Activated naive CD8-positive, alpha-beta T cell treated with anti-CD3 and anti-CD28 coated beads for 36 hours (primary cell): ENCODE results near the gene HK2. TPM values are rescaled to one million over a fixed set of nuclear protein-coding genes. Genes with fewer than 3 reads are reported as not detected.

Experiments
- DNase-seq: peaks from one replicate; pipeline ENCODE4 v3.0.0; 2021
- H3K27ac Mint-ChIP-seq: one replicate; pipeline ENCODE4 v1.8.0; 2022; ENCODE audit warnings: mild to moderate bottlenecking, moderate library complexity, mixed read lengths
- H3K27me3 Mint-ChIP-seq: one replicate; pipeline ENCODE4 v1.8.0; 2022; ENCODE audit warnings: mild to moderate bottlenecking, mixed read lengths
- H3K36me3 Mint-ChIP-seq: one replicate; pipeline ENCODE4 v1.8.0; 2021; ENCODE audit warnings: mild to moderate bottlenecking, mixed read lengths
- H3K4me1 Mint-ChIP-seq: one replicate; pipeline ENCODE4 v1.8.0; 2021; ENCODE audit warnings: mixed read lengths
- H3K4me3 Mint-ChIP-seq: one replicate; pipeline ENCODE4 v1.8.0; 2022; ENCODE audit warnings: mild to moderate bottlenecking, moderate library complexity, mixed read lengths
- H3K9me3 Mint-ChIP-seq: one replicate; pipeline ENCODE4 v1.8.0; 2022; ENCODE audit warnings: mixed read lengths
- total RNA-seq, 2 experiments: library from RNA; stranded (reverse); gene quantifications; one replicate each; pipeline ENCODE4 v1.2.3, GENCODE V29; 2021

HK2 gene
- total RNA-seq, 2 experiments from 2014 or later, result 101 to 102 TPM

DNA sequence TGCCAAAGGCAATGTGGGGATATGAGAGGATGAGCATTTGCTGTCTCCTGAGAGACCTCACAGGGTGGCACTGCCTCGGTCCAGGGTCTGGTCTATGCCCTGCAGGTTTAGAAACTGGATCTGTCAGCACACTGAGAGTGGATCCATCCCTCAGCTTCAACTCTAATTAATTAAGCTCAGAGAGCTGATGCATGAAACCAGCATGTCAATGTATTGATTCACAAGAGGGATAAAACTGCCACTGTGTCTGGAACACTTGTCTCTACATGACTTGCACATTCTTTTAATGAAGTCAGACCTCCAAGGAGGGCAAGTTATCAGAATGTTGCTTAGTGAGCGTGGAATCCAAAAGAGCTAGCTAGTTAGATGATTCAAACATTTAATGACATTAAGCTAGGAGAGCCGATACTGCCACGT is 102.1 kb downstream of the HK2 start:
- Mint-ChIP-seq H3K27me3 (no peaks in the 10 kb centered on the region), H3K4me3 (no peak overlapping the region), H3K36me3 (peaks cover 18% of the 10 kb centered on the region), H3K9me3 (peaks cover 1% of the 10 kb centered on the region), H3K27ac (no peak overlapping the region), H3K4me1 (no peaks in the 10 kb centered on the region)
- no peak for DNase-seq

DNA sequence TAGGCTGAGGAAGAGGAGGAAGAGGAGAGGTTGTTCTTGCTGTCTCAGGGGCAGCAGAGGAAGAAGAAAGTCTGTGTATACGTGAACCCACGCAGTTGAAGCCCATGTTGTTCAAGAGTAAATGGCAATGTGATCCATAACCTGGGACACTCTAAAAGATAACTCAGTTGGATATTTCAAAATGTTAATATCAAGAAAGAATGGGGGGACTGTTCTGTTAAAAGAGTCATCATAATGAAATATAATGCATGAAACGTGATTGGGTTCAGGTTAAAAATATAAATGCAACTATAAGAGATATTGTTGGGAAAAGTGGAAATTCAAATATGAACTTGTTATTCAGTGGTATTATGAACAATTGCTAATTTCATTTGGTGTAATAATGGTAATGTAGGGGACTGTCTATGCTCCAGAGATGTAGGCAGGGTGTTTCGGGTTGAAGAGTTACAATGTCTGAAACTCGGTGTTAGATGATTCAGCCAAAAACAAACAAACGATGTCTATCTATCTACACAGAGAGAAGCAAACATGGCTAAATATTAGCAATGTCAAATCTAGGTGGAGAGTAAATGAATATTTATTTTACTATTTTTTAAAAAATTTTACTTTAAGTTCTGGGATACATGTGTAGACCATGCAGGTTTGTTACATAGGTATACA is 103.4 kb downstream of the HK2 start:
- Mint-ChIP-seq H3K4me3 (no peak overlapping the region), H3K4me1 (no peaks in the 10 kb centered on the region), H3K27ac (no peak overlapping the region), H3K36me3 (peaks cover 14% of the 10 kb centered on the region), H3K27me3 (no peaks in the 10 kb centered on the region), H3K9me3 (peaks cover 1% of the 10 kb centered on the region)
- DNase-seq, result no peak

DNA sequence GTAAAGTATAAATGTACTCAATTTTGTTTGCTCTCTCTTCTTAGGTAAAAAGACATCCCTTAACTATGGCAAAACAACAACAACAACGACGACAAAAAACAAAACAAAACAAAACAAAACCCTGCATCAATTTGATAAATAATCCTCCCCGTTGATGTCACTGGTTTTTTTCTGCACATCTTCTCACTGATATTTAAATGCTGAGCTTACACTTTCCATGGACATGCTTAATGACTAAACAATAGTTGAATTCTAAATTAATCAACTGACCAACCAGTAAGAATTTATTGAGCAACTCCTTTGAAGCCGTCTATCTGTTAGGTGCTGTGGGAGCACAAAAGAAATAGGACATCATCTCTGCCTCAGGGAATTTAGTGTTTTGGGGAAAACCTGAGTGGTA is 104.3 kb downstream of the HK2 start:
- H3K4me3 Mint-ChIP-seq, result no peak overlapping the region
- no peaks in the 10 kb centered on the region for H3K27me3 Mint-ChIP-seq
- H3K9me3 Mint-ChIP-seq, result no peaks in the 10 kb centered on the region
- H3K36me3 Mint-ChIP-seq, result peaks cover 9% of the 10 kb centered on the region
- H3K4me1 Mint-ChIP-seq, result no peaks in the 10 kb centered on the region
- DNase-seq, result no peak
- no peak overlapping the region for H3K27ac Mint-ChIP-seq

DNA sequence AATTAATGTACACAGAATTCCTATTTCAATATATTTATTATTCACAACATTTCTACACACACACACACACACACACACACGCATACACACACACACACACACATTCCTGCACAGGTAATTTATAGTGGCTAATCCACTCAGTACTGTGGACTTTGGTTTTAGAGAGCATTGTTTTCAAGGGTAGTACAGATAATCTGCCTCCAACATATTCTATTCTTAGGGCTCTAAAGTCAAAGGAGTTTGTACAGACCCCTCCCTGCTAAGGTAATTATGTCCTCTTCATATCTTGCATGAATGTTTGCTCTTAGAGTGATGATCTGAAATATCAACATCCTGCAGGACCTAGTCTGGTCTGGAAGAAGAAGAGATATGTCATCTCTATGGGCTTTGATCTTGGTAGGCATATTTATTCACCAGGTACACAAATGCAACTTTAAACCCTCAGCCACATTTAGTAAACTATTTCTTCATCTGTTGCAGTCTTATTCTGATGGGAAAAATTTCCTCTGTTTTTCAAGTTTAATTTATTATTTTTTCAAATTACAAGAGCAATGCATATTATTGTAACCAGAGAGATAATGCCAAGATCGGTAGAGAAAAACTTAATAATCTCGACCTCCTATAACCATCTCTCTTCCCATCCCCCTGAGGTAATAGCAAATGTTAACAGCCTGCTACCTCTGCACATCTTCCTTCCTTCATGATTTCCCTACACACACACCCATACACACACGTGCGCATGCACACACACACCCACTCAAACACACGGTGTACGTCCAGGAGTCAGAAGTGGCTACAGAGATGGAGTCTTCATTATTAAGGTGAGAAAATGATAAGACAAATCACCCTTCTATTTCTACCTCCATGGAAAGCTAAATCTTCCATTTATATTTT is 106.2 kb downstream of the HK2 start:
- no peak overlapping the region for H3K4me3 Mint-ChIP-seq
- H3K27me3 Mint-ChIP-seq, result peaks cover 3% of the 10 kb centered on the region
- DNase-seq, result no peak
- H3K4me1 Mint-ChIP-seq, result peaks cover 5% of the 10 kb centered on the region
- peaks cover 9% of the 10 kb centered on the region for H3K36me3 Mint-ChIP-seq
- no peaks in the 10 kb centered on the region for H3K9me3 Mint-ChIP-seq
- H3K27ac Mint-ChIP-seq, result no peak overlapping the region

DNA sequence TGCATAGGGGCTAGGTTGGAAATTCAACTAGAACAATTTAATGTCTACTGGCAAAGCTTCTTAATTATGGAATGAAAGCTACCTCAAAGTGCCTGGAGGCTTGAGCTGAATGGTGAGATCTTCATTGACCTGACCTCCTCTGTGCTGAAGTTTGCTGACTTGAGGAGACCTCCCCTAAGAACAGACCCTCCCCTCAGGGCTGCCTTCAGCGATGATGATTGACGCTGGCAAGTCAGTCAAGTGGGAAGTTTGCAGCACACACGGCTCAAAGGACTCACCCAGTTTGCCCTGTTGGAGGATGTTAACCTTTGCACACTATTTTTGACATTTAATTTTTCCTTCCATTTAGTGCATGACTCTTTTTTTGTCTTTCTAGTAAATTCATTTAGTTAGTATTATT is 107.4 kb downstream of the HK2 start:
- no peak overlapping the region for H3K27ac Mint-ChIP-seq
- H3K4me3 Mint-ChIP-seq, result no peak overlapping the region
- H3K4me1 Mint-ChIP-seq, result peaks cover 12% of the 10 kb centered on the region
- no peak for DNase-seq
- no peaks in the 10 kb centered on the region for H3K9me3 Mint-ChIP-seq
- peaks cover 3% of the 10 kb centered on the region for H3K27me3 Mint-ChIP-seq
- H3K36me3 Mint-ChIP-seq, result peaks cover 9% of the 10 kb centered on the region

DNA sequence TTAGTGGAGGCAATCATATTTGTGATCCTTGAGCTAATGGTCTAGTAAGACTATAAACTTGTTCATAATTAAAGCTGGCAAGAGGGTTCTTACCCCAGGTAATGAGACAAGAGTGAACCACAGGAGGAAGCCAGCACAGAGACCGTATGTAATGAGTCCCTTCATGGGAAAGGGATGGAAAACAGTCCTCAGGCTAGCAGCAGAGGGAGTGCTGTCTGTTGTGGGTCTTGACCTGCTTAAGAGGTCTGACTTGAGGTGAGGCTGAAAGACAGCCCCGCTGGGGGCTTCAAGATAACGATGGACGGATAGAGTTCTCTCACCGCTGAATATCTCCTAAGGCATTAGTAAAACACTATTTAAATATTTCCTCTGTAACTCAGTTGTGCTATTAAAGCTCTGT is 108.3 kb downstream of the HK2 start:
- Mint-ChIP-seq H3K27ac (no peak overlapping the region), H3K9me3 (no peaks in the 10 kb centered on the region)

More for the DNA sequence above, 108.3 kb downstream of the HK2 start:
- Mint-ChIP-seq H3K36me3 (peaks cover 6% of the 10 kb centered on the region), H3K4me3 (no peak overlapping the region), H3K27me3 (peaks cover 3% of the 10 kb centered on the region), H3K4me1 (peaks cover 12% of the 10 kb centered on the region)
- no peak for DNase-seq

Other genes with a start within 250 kb of the HK2 start
- gene M1AP, start 185.8 kb upstream of the HK2 start, total RNA-seq, result under 1 TPM in 1 of 2 experiments, not detected in 1; 0.23 TPM
- 1 to 10 TPM; 3.9 to 4.2 TPM for gene SEMA4F, start 179.9 kb upstream of the HK2 start, total RNA-seq
- 10 to 100 TPM; 56.0 to 59.9 TPM for gene POLE4, start 124.5 kb downstream of the HK2 start, total RNA-seq